IPS-NIHi11 (cell line): ENCODE results near the gene BICD2.

Experiments used
- DNase-seq: peaks from one replicate; pipeline ENCODE4 v3.0.0; 2012; ENCODE audit warnings: mixed read lengths, low spot score

BICD2 gene

DNA sequence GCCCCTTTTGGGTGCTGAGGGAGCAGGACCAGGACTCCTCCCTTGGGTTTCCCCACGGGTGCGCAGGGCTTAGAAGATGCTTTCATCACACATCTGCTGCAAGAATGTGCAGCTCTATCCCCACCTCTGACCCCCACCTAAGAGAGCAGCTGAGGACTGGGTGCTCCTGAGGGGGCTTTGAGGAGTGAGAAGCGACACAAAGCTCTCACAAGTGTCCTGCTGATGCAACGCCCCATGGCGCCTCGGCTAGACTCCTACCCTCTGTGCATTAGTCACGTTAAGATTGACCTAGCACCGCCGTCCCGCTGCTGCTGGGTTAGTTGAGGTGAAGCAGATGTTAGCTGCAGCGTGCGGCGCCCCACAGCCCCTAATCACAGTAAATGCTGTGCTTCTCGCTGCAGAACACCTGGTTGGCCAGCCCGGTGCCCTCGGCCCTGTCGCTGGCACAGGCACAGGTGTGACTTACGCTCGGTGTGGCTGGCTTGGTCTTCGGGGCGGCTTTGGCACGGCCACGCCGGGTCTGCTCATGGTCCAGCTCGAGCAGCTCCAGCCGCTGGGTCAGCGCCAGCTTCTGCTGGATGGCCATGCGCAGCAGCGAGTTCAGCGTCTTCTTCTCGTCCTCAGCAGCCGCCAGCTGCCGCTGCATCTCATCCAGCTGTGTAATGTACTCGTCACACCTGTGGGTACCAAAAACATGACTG lies 49.7 kb downstream of the BICD2 start:
- DNase-seq = peak; percentile 2

DNA sequence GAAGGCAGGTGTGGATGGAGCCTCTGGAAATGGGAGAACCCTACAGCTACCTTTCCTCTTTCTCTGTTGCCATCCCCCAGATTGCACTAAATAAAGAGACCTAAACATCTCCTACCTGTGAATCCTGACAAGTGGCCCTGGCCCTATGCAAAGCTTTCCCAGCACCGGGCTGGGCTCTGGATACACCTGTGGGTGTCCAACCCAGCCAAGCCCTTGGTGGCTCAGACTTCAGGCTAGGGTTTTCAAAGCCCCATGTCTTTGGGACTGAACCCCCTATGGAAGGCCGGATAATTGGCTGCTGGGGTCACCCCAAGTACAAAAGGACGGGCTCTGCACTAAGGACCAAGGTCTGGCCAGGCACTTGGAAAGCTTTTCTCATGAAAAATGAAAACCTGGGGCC lies 50.6 kb downstream of the BICD2 start:
- DNase-seq = no peak

DNA sequence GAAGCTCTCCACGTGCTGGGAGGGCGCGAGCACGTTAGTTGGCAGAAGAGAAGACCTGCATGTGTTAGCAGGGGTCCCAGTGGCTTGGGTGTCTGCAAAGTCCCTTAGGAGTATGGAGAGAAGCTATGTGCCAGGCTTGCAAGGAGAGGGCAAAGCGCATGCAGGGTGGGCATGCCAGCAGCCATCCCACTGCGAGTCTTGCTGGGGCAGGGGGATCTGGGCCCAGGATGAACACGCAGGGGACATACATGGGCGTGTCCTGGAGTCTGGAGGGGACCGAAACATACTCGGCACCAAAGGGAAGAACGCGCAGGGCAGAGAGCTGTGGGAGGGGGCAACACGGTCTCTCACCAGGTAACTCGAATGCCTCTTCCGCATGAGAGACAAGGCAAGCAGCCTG lies 51.1 kb downstream of the BICD2 start:
- DNase-seq = no peak

DNA sequence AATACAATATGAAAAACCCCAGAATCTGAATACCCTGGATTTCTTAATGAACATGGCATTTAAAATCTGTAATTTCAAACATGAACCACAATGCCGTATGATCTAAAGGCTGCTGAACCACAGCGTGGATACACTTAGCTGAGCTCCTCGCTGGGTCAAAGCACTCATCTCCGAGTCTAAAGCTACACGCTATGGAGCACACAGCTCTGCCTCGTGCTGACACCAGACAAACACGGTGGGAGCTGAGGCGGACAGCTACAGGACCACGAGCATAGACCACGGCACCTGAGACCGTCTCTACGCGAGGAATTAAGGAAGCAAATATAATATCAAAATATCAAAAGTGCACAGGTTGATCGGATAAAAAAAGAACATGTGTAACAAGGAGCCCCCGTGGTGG lies 51.9 kb downstream of the BICD2 start:
- DNase-seq = no peak

DNA sequence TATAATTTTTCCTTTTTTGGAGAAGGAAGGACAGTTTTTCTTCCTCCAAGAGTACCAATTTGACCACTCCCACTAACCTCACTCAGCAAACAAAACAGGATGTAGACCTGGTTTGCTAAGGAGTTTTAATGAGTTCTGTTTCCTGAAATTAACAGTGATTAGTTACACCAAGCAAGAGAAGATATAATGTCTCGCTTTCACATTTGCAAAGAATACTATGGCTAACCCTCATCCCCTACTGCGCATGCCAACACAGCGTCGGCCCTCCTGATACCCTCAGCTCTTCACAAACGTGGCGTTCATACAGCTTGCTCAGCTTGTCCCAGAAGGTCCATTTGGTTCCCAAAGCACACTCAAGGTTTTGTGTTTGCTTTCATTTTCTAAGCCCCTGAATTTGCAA lies 52.8 kb downstream of the BICD2 start:
- DNase-seq = no peak

DNA sequence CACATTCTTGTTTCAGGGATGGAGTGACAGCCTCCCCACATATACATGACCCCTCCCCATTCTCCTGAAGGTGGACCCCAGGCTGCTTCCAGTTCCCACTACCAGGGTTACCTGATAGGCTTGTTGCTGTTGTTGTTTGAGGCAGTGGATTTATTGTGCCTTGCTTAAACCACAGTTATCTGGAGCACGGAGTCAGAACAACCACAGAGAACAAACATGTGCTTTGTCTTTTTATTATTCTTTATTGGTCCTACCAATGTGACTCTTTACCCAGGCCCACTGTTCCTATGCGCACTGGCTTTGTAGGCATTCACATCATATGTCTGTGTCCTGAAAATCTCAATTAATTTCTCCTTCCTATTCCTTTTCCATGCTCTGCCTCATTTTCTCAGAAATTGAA lies 53.5 kb downstream of the BICD2 start:
- DNase-seq = no peak

DNA sequence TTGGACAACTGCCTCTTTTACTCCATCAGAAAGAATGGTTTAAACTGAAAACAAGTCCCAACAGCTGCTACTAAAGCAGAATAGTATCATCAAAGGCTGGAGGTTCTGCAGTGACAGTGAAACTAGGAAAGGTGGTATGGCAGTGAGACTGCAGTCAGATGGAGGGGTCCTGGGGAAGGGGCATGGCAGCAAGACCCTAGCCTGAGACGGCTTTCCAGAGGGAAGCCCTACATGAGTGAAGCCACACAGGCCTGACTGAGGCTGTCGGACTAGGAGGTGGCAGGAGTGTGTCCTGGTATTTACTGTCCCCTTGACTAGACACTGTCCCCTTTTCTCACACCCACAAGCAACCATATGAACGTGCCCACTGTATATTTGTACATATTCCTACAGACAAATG lies 54.3 kb downstream of the BICD2 start:
- DNase-seq = no peak

DNA sequence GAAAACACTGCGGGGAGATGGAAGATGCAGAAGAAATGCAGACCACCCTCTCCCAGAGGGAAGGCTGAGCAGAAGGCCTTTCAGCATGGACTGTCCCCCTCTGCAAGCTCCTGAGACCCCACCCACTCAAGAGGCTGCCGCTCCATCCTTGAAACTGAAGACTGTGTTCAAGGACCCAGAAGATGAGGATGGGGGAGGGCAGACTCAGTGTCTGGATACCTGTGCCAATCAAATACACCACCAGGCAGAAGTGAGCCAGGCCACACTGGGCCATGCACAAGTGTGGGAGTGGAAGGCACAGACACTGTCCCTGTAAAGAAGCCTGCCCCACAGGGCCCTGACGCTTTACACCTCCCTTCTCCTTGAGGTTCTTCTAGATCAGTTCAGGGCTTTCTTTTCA lies 54.7 kb downstream of the BICD2 start:
- no peak for DNase-seq

DNA sequence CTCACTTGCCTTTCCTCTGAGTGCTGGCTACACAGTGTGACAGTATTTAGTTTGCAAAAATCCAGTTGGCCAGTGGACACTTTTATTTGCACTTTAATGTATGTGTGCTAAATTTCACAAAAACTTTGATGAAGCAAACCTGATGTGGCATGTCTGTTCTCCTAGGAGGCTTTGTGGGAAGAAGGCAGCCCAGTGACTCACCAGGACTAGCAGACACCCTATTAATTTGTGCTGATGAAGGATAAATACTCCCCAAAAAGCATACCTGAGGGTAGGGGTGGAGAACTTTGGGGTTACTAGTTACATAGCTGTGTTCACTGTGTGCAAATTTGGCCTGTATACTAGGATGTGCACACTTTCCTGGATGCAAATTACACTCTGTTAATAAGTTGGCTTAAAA lies 55.4 kb downstream of the BICD2 start:
- no peak for DNase-seq

DNA sequence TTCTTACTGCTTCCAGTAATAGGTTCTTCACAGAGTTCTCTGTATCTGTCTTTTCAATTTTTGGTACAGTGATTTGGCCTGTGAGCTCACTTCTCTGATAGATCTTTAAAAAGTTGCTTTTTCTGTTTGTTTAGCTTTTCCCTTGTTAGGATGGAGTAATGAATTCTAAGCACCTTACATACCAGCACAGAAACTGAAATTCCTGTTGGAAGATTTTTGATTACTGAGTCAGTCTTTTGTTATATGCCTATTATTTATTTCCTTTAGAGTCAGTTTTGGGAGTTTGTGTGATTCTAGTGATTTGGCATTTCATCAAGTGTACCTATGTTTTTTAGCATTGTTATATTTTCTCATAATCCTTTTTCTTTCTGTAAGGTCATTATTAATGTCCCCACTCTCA lies 57.1 kb downstream of the BICD2 start:
- DNase-seq = no peak

DNA sequence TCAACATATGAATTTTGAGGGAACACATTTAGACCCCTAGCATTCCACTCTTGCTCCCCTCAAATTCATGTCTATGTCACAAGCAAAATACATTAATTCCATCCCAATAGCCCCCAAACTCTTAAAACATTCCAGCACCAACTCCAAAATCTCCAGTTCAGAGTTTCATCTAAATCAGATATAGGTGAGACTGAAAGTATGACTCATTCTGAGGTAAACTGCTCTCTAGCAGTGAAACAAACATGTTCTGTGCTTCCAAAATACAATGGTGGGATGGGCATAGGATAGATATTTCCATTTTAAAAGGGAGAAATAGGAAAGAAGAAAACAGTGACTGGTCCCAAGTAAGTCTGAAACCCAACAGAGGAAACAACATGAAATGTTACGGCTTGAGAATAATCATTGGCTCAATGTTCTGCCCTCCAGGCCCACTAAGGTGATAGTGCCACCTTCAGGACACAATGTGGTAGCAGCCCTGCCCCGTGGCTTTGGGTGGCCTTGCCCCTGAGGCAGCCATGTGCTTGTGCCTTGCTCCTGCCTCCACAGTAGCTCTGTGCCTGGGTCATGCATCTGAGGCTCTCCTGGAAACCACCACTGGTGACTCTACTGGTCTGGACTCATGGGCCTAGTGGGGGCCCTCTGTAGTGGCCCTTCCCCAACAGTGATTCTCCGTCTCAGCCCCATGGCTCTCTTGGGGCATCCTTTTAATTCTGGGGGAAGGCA lies 58.3 kb downstream of the BICD2 start:
- peak; percentile 66 for DNase-seq

DNA sequence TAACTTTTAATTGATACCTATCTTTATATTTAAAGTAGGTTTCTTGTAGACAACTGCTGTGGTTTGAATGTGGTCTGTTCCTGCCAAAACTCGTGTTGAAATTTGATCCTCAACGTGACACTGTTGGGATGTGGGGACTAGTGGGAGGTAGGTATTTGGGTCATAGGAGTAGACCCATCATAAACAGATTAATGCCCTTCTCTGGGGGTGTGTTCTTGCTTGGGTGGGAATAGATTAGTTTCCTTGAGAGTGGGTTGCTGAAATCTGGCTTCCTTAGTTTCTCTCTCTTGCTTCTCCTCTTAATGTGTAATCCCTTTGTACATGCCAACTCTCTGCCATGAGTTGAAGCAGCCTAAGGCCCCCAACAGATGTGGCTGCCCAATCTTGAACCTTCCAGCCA lies 60.1 kb downstream of the BICD2 start:
- DNase-seq = no peak

DNA sequence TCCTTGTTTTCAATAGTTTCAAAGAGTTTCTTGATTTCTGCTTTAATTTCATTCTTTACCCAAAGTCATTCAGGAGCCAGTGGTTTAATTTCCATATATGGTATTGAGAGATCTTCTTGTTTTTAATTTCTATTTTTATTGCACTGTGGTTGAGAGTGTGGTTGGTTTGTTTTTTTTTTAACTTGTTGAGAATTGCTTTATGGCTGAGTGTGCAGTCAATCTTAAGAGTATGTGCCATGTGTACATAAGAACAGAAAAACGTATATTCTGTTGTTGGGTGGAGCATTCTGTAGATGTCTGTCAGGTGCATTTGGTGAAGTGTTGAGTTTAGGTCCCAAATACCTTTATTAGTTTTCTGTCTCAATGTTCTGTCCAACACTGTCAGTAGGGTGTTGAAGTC lies 68.0 kb downstream of the BICD2 start:
- no peak for DNase-seq

DNA sequence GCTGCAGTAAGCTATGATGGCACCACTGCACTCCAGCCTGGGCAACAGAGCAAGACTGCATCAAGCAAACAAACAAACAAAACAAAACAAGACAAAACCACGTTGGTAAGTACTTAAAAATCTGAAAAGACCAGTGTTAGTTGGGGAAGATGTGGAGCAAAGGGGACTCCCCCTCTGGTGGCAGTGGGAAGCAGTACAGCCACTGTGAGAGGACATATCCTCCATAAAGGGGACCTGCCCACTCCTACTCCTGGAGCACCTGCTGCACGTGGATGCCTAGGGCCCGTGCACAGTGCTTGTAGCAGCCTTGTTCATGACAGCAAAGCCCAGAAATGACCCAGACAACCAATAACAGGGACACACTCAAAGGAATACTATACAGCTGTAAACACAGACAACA lies 77.7 kb downstream of the BICD2 start:
- peak; percentile 28 for DNase-seq

DNA sequence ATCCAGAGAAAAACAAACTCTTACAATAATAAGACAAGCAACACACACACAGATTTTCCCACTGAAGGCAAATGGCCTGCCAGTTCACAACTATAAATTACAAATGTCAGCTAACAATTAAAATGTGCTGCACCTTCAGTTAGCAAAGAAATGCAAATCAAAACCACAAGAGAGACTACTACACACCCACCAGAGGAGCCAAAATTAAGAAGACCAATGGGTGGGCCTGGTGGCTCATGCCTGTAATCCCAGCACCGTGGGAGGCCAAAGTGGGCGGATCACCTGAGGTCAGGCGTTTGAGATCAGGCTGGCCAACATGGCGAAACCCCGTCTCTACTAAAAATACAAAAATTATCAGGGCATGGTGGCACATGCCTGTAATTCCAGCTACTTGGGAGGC lies 79.6 kb downstream of the BICD2 start:
- no peak for DNase-seq

DNA sequence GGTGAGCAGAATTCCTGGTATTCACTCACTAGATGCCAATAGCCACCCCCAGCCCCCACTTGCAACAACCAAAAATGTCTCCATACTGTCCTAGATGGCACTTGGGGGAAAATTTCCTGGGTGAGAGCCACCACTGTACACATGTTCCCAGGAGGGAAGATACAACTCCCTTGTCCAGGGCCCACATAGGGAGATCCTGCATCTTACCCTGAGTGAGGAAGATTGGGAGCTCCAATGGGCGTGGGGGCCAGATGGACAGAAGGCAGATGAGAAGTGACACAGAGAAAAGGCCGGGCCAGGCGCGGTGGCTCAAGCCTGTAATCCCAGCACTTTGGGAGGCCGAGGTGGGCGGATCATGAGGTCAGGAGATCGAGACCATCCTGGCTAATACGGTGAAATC lies 82.4 kb downstream of the BICD2 start:
- no peak for DNase-seq

DNA sequence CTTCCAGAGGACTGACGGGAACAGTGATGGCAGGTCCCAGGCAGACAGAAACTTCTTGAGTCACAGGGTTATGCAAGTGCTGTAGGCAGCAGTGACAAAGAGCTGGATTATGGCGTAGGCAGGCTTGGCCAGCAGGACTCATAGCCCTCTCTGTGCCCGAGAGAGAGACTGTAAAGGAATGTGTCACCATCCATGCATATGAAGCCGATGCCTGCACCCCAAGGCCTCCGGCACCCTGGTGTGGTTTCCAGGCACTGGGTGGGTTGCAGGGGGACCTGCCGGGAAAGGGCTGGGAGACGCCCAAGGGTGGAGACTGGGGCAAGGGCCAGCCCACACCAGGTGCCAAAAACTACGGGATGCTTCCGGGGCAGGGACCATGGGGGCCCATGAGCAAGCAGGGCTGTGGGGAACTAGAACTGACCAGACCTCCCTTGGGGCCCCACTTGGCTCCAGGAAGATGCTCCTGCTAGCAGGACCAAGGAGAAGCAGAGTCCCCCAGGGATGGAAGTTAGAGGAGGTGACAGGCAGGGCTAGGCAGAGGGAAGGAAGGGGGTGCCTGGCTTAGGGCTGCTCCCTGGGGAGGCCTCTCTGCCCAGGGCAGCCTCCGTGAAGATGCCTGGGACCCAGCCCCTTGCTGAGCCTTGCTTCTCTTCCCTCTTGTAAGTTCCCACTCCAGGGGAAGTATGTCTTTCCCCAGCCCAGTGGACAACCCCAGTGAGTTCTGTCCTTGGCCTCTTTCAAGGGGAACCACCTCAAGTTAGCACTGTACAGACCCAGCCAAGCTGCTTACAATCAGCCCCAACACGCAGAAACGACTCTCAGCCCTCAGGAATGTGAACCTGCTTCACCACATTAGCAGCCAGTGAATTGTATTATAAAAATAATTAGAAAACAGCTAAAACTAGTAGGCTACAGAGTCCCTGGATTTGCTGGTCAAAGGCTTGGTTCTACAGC lies 84.2 kb downstream of the BICD2 start:
- DNase-seq = no peak

DNA sequence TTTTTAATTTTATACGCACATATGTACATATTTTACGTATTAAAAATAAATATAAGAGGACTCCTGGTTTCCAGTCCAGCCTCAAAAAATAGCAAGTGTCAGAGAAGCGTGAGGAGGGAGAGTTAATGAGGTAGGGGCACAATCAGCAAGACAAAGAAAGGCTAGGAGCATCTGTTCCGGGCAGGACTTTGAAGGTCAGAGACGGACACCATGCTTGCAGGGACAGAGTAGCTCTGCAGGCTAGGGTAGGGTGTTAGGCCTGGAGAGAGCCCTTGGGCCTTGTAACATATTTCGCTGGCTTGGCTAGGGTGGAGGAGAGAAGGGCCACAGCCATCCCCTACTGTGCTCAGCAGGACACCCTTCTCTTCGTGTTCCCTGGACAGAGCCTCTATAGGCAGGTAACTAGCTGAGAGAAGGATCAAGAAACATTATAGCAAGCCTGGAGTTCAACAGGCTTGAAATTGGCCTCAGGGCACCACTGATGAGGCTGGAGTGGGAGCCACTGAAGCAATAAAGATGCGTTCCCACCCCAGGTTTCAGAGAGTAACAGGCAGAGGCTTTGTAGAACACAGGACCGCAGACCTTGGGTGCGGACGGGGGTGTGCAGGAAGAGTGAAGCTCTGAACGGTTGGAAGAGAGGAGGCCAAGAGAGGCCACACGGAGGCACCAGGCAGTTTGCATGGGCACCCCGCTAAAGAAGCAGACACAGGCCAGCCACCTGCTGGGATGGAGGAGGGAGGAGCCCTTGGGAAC lies 85.0 kb downstream of the BICD2 start:
- peak; percentile 47 for DNase-seq

DNA sequence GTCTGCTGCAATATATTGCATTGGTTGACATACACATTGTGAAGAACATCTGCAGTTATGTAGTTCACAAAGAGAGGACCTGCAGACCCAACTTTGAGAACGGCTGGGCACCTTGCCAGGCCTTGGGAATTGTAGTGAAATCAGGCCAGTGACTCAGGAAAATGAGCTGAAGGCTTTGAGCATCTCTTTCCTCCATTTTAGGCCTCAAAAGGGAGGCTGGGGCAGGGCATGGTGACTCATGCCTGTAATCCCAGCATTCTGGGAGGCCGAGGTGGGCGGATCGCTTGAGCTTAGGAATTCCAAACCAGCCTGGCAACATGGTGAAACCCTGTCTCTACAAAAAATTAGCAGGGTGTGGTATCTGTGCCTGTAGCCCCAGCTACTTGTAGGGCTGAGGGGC lies 93.3 kb downstream of the BICD2 start:
- no peak for DNase-seq

DNA sequence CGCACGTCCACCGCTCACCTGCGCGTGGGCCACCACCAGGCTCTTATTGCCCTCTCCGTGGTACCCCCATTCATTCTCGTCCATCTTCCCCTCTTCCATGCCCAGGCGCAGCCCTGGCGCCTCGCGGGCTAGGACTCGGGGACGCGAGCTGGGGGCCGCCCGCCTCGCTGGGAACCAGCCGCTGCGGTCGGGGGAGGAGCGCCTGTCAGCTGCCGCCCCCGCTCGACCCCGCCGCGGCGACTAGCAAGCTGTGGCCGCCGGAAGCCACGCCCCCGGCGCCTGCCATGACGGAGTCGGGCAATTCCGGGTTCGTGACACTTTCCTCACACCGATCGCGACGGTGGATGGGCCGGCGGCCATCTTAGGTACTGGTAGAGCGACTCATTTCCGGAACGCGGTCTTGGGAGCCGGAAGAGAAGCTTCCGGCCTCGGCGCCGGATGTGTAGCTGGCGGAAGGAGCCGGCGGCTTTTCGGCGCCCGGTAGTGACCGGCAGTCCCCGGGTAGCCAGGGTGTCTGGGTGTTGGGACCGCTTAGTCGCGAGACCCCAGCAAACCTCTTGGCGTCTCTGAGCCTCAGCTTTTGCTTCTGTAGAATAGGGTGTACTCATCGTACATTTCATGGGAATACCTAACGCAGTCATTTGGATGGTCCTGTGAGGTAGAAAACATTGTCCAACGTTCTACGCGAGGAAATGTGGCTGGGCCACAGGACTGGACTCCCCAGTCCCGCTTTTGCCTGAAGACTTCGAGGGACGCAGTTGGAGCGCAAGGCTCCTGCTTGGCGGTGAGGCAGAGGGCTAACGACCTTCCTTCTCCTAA lies 94.5 kb downstream of the BICD2 start, which contains the start of gene IPPK:
IPPK (minus strand) TSS at position 242 of the 819 bp plus-strand sequence; CDS start at position 99, 143 bp downstream.
- peak; percentile 100 for DNase-seq

DNA sequence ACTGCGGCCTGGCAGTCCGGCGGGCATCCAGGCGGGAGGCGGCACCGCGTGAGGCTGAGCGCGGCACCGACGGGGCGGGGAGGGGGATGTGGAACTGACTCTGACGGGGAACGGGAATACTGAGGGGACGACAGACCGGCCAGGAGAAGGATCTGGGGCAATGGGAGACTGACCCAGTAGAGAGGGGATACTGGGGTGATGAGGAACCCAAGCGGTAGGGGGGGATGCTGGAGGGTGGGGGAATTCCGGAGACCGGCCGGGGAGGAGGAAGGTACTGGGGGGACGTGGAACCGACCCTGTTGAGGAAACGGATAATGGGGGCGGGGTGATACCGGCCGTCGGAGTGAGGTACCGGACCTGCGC lies 95.1 kb downstream of the BICD2 start:
- DNase-seq = peak; percentile 56
